OCI-LY3 (cell line): ENCODE data around the gene MIA.

Experiments
- EZH2phosphoT487 ChIP-seq: fragments of 200-600 bp; shearing (Covaris generic); IDR thresholded peaks from 2 replicates; pipeline ENCODE4 v1.6.1; 2018; ENCODE audit warnings: antibody characterized with exemption, mixed run types, low read depth
- TF ChIP-seq, protein P1 (sequence below): fragments of 200-600, 300-600 bp; sonication (generic); IDR thresholded peaks from 2 replicates; pipeline ENCODE4 v1.5.1; 2014; ENCODE audit warnings: antibody characterized with exemption, low read length, low read depth

DNA sequence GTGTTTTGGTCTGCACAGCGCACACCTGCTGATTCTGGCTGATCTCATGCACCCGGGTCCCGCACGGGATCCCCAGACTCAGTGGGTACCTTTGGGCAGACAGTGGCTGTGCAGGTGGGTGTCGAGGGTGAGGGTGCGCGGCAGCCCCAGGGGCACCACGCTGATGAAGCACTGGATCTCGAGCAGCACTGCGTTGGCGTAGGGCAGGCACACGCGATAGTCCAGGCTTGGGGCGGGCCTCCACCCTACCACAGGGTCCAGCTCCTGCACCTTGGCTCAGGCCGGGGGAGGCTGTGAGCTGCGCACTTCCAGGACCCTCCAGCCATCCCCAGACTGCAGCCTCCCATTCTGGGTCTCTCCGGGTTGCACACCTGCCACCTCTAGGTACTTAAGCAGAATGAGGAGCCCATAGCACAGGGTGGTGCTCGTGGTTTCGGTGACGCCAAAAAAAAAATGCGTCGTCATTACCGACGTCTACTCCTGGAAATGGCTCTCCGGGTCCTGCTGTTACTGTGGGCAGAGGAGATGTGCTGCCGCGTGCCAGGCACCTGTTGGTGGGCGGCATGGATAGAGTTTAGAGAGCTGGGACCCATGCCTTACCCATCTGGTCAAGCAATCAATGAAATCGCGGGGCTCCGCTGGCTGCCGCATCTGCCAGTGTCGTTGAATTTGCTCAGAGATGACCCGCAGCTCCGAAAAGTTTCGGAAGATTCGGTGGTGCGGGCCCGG, 34.2 kb downstream of the MIA start:
- TF ChIP-seq, protein P1, sequence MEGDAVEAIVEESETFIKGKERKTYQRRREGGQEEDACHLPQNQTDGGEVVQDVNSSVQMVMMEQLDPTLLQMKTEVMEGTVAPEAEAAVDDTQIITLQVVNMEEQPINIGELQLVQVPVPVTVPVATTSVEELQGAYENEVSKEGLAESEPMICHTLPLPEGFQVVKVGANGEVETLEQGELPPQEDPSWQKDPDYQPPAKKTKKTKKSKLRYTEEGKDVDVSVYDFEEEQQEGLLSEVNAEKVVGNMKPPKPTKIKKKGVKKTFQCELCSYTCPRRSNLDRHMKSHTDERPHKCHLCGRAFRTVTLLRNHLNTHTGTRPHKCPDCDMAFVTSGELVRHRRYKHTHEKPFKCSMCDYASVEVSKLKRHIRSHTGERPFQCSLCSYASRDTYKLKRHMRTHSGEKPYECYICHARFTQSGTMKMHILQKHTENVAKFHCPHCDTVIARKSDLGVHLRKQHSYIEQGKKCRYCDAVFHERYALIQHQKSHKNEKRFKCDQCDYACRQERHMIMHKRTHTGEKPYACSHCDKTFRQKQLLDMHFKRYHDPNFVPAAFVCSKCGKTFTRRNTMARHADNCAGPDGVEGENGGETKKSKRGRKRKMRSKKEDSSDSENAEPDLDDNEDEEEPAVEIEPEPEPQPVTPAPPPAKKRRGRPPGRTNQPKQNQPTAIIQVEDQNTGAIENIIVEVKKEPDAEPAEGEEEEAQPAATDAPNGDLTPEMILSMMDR = no peak
- no peak for TF ChIP-seq EZH2phosphoT487
